AG04449 (cell line): ENCODE data around the gene PAQR7.

ENCODE experiments used
- CTCF ChIA-PET: fragments of 350-600 bp; formaldehyde crosslinking; extraction: SDS; loops from one replicate; lab custom pipeline; 2021; ENCODE audit warnings: antibody characterized with exemption; lab: Yijun Ruan, JAX
- POLR2A ChIA-PET: fragments of 400-600, 350-600 bp; formaldehyde crosslinking; extraction: SDS; loops from one replicate; lab custom pipeline; 2020; ENCODE audit warnings: antibody characterized with exemption, inconsistent platforms; lab: Yijun Ruan, JAX
- DNase-seq: peaks from one replicate; pipeline ENCODE4 v3.0.0-alpha.2; 2010; ENCODE audit warnings: low read depth, low spot score
- H3K4me3 ChIP-seq: 2 replicates; pipeline ENCODE4 v1.5.1; 2011; ENCODE audit warnings: low read depth, mild to moderate bottlenecking, control low read depth, low read length
- TF ChIP-seq, protein P1 (sequence below): IDR thresholded peaks from one replicate; pipeline ENCODE4 v1.5.1; 2011; ENCODE audit warnings: mild to moderate bottlenecking, moderate library complexity, low read length, control low read depth, inconsistent platforms; ENCODE audit not compliant: insufficient read depth; ENCODE audit errors: missing control alignments

The PAQR7 gene

DNA sequence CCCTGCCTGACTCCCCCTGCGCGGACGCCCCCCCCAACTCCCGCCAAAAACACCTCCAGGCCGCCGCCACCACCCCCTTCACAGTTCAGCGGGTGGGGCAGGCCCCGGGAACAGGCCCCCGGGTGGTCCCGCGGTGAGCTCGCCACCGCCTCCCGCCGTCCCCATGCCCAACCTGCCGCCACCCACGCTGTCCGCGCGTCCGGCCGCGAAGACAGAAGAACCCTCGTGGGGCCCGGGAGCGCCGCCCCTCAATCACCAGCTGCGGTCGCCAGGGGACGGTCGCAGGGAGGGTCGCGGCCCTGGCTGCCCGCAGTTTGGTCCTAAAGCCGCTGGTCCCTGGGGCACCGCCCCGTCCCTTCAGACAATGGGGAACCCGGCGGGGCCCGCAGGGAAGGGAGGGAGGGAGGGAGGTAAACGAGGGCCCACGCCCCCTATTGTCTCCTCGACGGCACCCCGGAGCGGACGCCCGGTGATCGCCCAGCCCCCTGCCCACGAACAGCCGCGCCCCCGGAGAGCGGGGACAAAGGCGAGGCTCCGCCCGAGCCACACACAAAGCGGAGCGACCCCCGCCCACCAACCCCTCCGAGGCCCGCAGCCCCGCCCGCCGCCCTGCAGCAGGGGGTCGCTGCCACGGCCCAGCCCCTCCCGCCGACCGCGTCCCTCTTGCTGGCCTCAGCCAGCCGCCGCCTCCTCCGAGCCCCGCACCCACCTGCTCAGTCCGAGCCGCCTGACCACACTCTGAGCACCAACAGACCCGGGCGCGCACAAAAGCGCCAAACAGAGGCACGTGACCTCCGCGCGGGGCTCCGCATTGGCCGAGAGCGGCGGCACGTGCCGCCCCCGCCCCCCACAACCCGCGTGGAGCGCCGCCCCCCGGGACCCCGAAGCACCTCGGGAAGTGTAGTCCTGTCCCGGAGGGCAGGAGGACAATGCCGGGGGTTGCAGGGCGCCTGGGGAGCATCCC lies 30.5 kb upstream of the PAQR7 start, which contains the start of gene STMN1:
Gene STMN1 (minus strand): TSS at position 740 of the 964 bp plus-strand sequence. CDS start 1,743 bp downstream, outside the sequence.
- ChIA-PET POLR2A (interaction anchor here (0.5 kb wide), 1 partner anchor 32 kb away, joined by 3 read pairs; no protein-coding TSS in a partner anchor), CTCF (interaction anchor here (1.2 to 21.4 kb wide), 6 partner anchors 8 to 114 kb away, joined by 3 to 609 read pairs (median 6); partner anchors contain the start of gene PAFAH2)
- TF ChIP-seq, protein P1, sequence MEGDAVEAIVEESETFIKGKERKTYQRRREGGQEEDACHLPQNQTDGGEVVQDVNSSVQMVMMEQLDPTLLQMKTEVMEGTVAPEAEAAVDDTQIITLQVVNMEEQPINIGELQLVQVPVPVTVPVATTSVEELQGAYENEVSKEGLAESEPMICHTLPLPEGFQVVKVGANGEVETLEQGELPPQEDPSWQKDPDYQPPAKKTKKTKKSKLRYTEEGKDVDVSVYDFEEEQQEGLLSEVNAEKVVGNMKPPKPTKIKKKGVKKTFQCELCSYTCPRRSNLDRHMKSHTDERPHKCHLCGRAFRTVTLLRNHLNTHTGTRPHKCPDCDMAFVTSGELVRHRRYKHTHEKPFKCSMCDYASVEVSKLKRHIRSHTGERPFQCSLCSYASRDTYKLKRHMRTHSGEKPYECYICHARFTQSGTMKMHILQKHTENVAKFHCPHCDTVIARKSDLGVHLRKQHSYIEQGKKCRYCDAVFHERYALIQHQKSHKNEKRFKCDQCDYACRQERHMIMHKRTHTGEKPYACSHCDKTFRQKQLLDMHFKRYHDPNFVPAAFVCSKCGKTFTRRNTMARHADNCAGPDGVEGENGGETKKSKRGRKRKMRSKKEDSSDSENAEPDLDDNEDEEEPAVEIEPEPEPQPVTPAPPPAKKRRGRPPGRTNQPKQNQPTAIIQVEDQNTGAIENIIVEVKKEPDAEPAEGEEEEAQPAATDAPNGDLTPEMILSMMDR = no peak
- DNase-seq = no peak
- H3K4me3 ChIP-seq = peak within 1 kb of the TSS; percentile 59

DNA sequence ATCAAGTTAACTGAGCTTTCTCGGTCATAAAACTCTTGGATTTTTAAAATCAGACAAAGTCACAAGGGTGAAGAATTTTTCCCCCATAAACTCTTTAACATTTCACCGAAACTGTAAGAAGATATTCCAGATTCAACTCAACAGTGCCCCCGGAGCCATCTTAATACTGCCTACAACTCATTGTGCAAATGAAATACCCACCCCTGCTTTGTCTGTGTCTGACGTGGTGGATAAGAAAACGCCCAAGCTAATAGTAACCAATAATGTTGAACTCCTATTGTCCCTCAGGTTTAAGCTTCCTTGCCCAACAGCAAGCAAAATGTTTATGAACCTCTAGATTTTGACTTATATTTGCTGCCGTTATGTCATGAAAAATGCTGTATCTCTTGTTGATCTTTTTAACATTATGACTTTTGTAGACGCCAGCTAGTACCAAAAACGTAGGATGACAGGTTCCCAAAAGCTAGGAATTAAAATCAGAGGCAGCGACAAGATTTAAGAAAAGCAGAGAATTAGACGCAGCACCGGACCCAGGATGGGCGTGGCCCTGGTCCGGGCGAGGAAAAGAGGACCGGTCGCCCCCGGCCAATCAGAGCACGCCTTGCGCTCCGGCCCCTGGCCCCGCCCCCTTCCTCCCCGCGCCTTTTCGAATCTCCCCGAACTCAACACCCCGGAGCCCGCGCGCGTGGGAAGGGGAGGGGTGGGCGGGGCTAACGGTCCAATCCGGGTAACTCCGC lies 29.6 kb upstream of the PAQR7 start:
- ChIA-PET POLR2A (interaction anchor here (0.5 kb wide), 1 partner anchor 31 kb away, joined by 3 read pairs; no protein-coding TSS in a partner anchor), CTCF (interaction anchor here (0.5 to 21.4 kb wide), 12 partner anchors 9 to 132 kb away, joined by 3 to 609 read pairs (median 3); partner anchors contain the start of gene PAFAH2)
- TF ChIP-seq, protein P1 = no peak
- DNase-seq = no peak
- H3K4me3 ChIP-seq = peak overlapping the region; percentile 59

DNA sequence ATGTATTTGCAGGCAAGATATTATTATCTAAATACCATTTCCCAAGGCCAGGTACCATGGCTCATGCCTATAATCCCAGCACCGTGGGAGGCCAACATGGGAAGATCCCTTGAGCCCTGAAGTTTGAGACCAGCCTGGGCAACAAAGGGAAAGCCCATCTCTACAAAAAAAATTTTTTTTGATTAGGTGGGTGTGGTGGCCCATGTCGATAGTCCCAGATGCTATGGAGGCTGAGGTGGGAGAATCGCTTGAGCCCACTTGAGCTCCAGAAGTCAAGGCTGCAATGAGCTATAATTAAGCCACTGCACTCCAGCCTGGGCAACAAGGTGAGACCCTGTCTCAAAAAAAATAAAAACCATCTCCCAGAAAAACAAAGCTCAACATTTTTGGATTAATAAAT lies 28.5 kb upstream of the PAQR7 start:
- H3K4me3 ChIP-seq = peak overlapping the region; percentile 59
- DNase-seq = no peak
- POLR2A ChIA-PET = no interaction called here
- CTCF ChIA-PET = interaction anchor here (0.8 to 21.4 kb wide), 10 partner anchors 11 to 513 kb away, joined by 3 to 609 read pairs (median 3); partner anchors contain the start of gene PAFAH2
- TF ChIP-seq, protein P1 = no peak

DNA sequence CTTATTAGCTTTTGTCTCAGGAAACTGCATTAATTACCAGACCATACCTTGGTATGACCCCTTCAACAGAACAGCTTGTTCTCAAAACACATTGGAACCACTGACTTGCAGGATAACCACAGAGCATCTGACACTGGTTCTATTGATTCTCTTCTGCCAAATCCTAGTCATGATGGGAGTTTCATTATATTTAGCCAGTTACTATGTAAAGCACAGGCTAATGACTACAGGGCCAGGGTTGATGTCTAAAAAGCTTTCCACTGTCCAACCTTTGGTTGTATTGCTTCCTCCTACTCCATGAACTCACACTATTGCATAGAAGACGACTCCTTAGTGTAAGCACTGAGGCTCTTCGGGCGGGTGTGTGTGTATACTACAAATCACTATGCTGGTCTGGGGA lies 27.0 kb upstream of the PAQR7 start:
- CTCF ChIA-PET = interaction anchor here (0.9 to 21.4 kb wide), 9 partner anchors 9 to 243 kb away, joined by 3 to 609 read pairs (median 4); partner anchors contain the start of gene PAFAH2
- POLR2A ChIA-PET = no interaction called here
- H3K4me3 ChIP-seq = no peak overlapping the region
- TF ChIP-seq, protein P1 = no peak
- no peak for DNase-seq

DNA sequence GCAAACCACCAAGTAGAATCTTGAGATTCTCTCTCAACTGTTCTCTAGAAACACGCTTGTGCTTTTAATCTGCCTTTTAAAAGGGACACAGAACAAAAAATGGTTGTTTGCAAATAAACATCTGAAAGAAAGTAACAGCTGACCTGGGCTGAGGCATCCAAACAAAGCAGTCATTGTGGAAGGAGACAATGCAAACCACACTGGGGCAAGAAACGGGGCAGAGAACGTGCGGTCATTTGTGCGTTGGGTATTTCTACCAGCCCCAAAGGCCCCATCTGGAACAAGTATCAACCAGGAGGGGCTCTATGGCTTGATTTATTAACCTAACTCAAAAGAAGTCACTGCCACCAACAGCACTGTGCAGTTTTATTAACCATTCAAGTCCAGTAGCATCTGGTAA lies 24.7 kb upstream of the PAQR7 start:
- POLR2A ChIA-PET = no interaction called here
- TF ChIP-seq, protein P1 = no peak
- no peak for DNase-seq
- no peak overlapping the region for H3K4me3 ChIP-seq
- CTCF ChIA-PET = interaction anchor here (0.9 to 21.4 kb wide), 4 partner anchors 7 to 135 kb away, joined by 3 to 609 read pairs (median 62); partner anchors contain the start of gene PAFAH2
